HCT116 (cell line): ENCODE measurements around the gene CDH23. TPM values are rescaled to one million over a fixed set of nuclear protein-coding genes. Genes with fewer than 3 reads are reported as not detected.

Source experiments
- ATAC-seq: fragments of 200-7000 bp; cut with Tn5 transposase; 2 replicates; pipeline ENCODE4 v1.9.1; 2020; ENCODE audit warnings: mild to moderate bottlenecking, moderate library complexity
- BruUV-seq: library from RNA; stranded (reverse); fragments of 400-500 nt; replicated peaks from 2 replicates; lab custom pipeline; 2021; lab: Mats Ljungman, UMichigan
- CTCF ChIA-PET: fragments of 300-600 bp; sonication (Branson Sonifier 250); formaldehyde crosslinking; loops from one replicate; lab custom pipeline; 2021; ENCODE audit warnings: antibody characterized with exemption; lab: Charles Lee
- POLR2A ChIA-PET: fragments of 300-600, 350-600 bp; sonication (Branson Sonifier 250); formaldehyde crosslinking; loops from one replicate; lab custom pipeline; 2021; ENCODE audit warnings: antibody characterized with exemption; lab: Charles Lee
- RAD21 ChIA-PET, 2 experiments: fragments of 300-600 bp; sonication (Branson Sonifier 250); formaldehyde crosslinking; loops; one replicate each; lab custom pipeline; 2023; ENCODE audit warnings: low total read pairs in 2 of 2; ENCODE audit not compliant: uncharacterized antibody in 2 of 2, unreplicated experiment in 2 of 2, low non-redundant PET in 1 of 2; lab: Charles Lee
- DNase-seq: peaks from one replicate; pipeline ENCODE4 v3.0.0-alpha.2; 2010; ENCODE audit warnings: low read depth, low spot score
- H2AFZ ChIP-seq: fragments of 200-600 bp; shearing (Covaris generic), sonication (generic); 2 replicates; pipeline ENCODE4 v1.6.1; 2017; ENCODE audit warnings: low read depth, mixed run types, mixed read lengths, antibody characterized with exemption, low read length; ENCODE audit not compliant: poor library complexity, severe bottlenecking
- H3K27ac ChIP-seq: 2 replicates; pipeline ENCODE4 v1.5.1; 2012; ENCODE audit warnings: low read depth, low read length
- H3K27me3 ChIP-seq: fragments of 200-600 bp; sonication (generic); 2 replicates; pipeline ENCODE4 v1.6.1; 2016; ENCODE audit warnings: mixed run types, low read length, mixed read lengths; ENCODE audit not compliant: insufficient read depth
- H3K36me3 ChIP-seq, 2 experiments: fragments of 200-500 bp in 1 of 2; fragments of 200-600 bp in 1 of 2; sonication (Bioruptor generic) in 1 of 2; sonication (generic) in 1 of 2; 2 replicates each; pipeline versions ENCODE4 v1.5.1 to v1.6.1; 2014 to 2016; ENCODE audit warnings: low read length in 2 of 2, inconsistent platforms in 1 of 2, mixed read lengths in 1 of 2, mixed run types in 1 of 2; ENCODE audit not compliant: insufficient read depth in 2 of 2, control insufficient read depth in 1 of 2
- H3K4me1 ChIP-seq, 2 experiments: fragments of 200-600 bp in 1 of 2; sonication (generic) in 1 of 2; 2 replicates each; pipeline versions ENCODE4 v1.5.1 to v1.6.1; 2012 to 2017; ENCODE audit warnings: low read length in 2 of 2, inconsistent platforms in 1 of 2, mild to moderate bottlenecking in 1 of 2, mixed read lengths in 1 of 2, mixed run types in 1 of 2, moderate library complexity in 1 of 2; ENCODE audit not compliant: insufficient read depth in 2 of 2, control insufficient read depth in 1 of 2
- H3K4me2 ChIP-seq: fragments of 200-600 bp; sonication (generic); 2 replicates; pipeline ENCODE4 v1.6.1; 2017; ENCODE audit warnings: mixed run types, low read length, mixed read lengths
- H3K4me3 ChIP-seq, 2 experiments: fragments of 200-600 bp in 1 of 2; sonication (generic) in 1 of 2; replicated peaks in 1 of 2; 2 replicates each; pipeline ENCODE4 v1.5.1; 2011 to 2016; ENCODE audit warnings: low read length in 2 of 2, control low read depth in 1 of 2, low read depth in 1 of 2, mild to moderate bottlenecking in 1 of 2, mixed read lengths in 1 of 2, mixed run types in 1 of 2
- H3K79me2 ChIP-seq: fragments of 200-600 bp; sonication (generic); 2 replicates; pipeline ENCODE4 v1.6.1; 2017; ENCODE audit warnings: mild to moderate bottlenecking, mixed run types, low read length, moderate library complexity, mixed read lengths; ENCODE audit not compliant: insufficient read depth
- H3K9ac ChIP-seq: fragments of 200-600 bp; sonication (generic); 2 replicates; pipeline ENCODE4 v1.6.1; 2016; ENCODE audit warnings: low read length, mixed read lengths
- H3K9me2 ChIP-seq: fragments of 200-600 bp; sonication (generic), shearing (Covaris generic); 2 replicates; pipeline ENCODE4 v1.6.1; 2017; ENCODE audit warnings: mixed run types, mild to moderate bottlenecking, moderate library complexity; ENCODE audit not compliant: insufficient read depth
- H3K9me3 ChIP-seq, 2 experiments: fragments of 200-500 bp in 1 of 2; fragments of 200-600 bp in 1 of 2; sonication (Bioruptor generic) in 1 of 2; sonication (generic) in 1 of 2; 2 replicates each; pipeline ENCODE4 v1.6.1; 2014 to 2017; ENCODE audit warnings: low read length in 2 of 2, mixed read lengths in 2 of 2, inconsistent platforms in 1 of 2, low read depth in 1 of 2, mild to moderate bottlenecking in 1 of 2, mixed run types in 1 of 2, moderate library complexity in 1 of 2; ENCODE audit not compliant: control insufficient read depth in 1 of 2, insufficient read depth in 1 of 2
- H4K20me1 ChIP-seq: fragments of 200-600 bp; sonication (generic), shearing (Covaris generic); 2 replicates; pipeline ENCODE4 v1.6.1; 2017; ENCODE audit warnings: mixed run types, mild to moderate bottlenecking, moderate library complexity; ENCODE audit not compliant: insufficient read depth
- ATF3 ChIP-seq: IDR thresholded peaks from 2 replicates; pipeline ENCODE4 v1.6.1; 2012
- CTCF ChIP-seq, 3 experiments: fragments of 200-600 bp in 1 of 3; sonication (generic) in 1 of 3; IDR thresholded peaks in 2 of 3; conservative IDR thresholded peaks in 1 of 3; 2 replicates each; pipeline ENCODE4 v1.5.1; 2012 to 2017; ENCODE audit warnings: low read depth in 2 of 3, low read length in 2 of 3, antibody characterized with exemption in 1 of 3, borderline replicate concordance in 1 of 3, control low read depth in 1 of 3, mild to moderate bottlenecking in 1 of 3, mixed read lengths in 1 of 3, mixed run types in 1 of 3, moderate library complexity in 1 of 3; ENCODE audit not compliant: insufficient read depth in 1 of 3
- ELF1 ChIP-seq: IDR thresholded peaks from 2 replicates; pipeline ENCODE4 v1.6.1; 2012; ENCODE audit warnings: low read depth, borderline replicate concordance
- EZH2 ChIP-seq: fragments of 200-600 bp; sonication (generic); IDR thresholded peaks from 2 replicates; pipeline ENCODE4 v1.6.1; 2017; ENCODE audit warnings: antibody characterized with exemption, mixed run types
- FOSL1 ChIP-seq: IDR thresholded peaks from 2 replicates; pipeline ENCODE4 v1.6.1; 2012; ENCODE audit warnings: low read depth
- POLR2AphosphoS5 ChIP-seq: IDR thresholded peaks from 2 replicates; pipeline ENCODE4 v1.6.1; 2011; ENCODE audit warnings: mild to moderate bottlenecking, low read depth, low read length, moderate library complexity
- RAD21 ChIP-seq: IDR thresholded peaks from 2 replicates; pipeline ENCODE4 v1.6.1; 2012; ENCODE audit warnings: low read depth, mild to moderate bottlenecking
- REST ChIP-seq: IDR thresholded peaks from 2 replicates; pipeline ENCODE4 v1.6.1; 2012; ENCODE audit warnings: low read depth
- SIN3A ChIP-seq: IDR thresholded peaks from 2 replicates; pipeline ENCODE4 v1.6.1; 2012; ENCODE audit warnings: low read depth
- ZBTB33 ChIP-seq: IDR thresholded peaks from 2 replicates; pipeline ENCODE4 v1.6.1; 2011; ENCODE audit warnings: mild to moderate bottlenecking, low read length, moderate library complexity; ENCODE audit not compliant: insufficient replicate concordance; ENCODE audit errors: extremely low read depth
- ZFX ChIP-seq: fragments of 450-650 bp; IDR thresholded peaks from 2 replicates; pipeline ENCODE4 v1.6.1; 2017
- ZNF274 ChIP-seq: fragments of 200-500 bp; sonication (Bioruptor generic); IDR thresholded peaks from 2 replicates; pipeline ENCODE4 v1.6.1; 2014; ENCODE audit warnings: mild to moderate bottlenecking, low read depth, low read length, inconsistent platforms
- intact Hi-C: fragments of 100-400 bp; cut with micrococcal nuclease; formaldehyde crosslinking; loops from 2 replicates; pipeline ENCODE4 v1.10.0; 2022
- total RNA-seq: library from RNA; stranded (reverse); gene quantifications from one replicate; pipeline ENCODE4 v1.2.1, GENCODE V29; 2021; ENCODE audit not compliant: unreplicated experiment

The CDH23 gene
- total RNA-seq, 1 experiment from 2014 or later, result not detected

- TF ChIP-seq RAD21 (no peak), ATF3 (no peak), ZBTB33 (no peak), ZNF274 (no peak), ZFX (no peak), ELF1 (no peak), EZH2 (no peak), POLR2AphosphoS5 (no peak), SIN3A (no peak), FOSL1 (no peak), REST (no peak), CTCF (IDR thresholded peaks at IDR 0.05 in 2 of 3, conservative IDR thresholded peaks at IDR 0.05 in 1 of 3; ENCODE audit: borderline replicate concordance in 1 of 3, insufficient read depth in 1 of 3, low read depth in 2 of 3, low read length in 2 of 3) (no peak)
- TF ChIP-seq, all 23 proteins: peak for 0
- Histone ChIP-seq H4K20me1 (no peaks in the 10 kb centered on the region), H3K9me2 (no peaks in the 10 kb centered on the region), H3K4me3 (no peak overlapping the region), H2AFZ (no peak overlapping the region), H3K36me3 (no peaks in the 10 kb centered on the region), H3K4me2 (no peak overlapping the region), H3K4me1 (no peaks in the 10 kb centered on the region), H3K27ac (no peak overlapping the region), H3K79me2 (no peaks in the 10 kb centered on the region), H3K9ac (no peak overlapping the region), H3K9me3 (no peaks in the 10 kb centered on the region), H3K27me3 (peaks cover 26% of the 10 kb centered on the region)
- ChIA-PET CTCF (no interaction called here), POLR2A (no interaction called here), RAD21 (no interaction called here)
- ATAC-seq, result no peak
- DNase-seq, result no peak
- intact Hi-C loops, result no loop called here
- BruUV-seq, result no TSS peak
Observed at GRCh38 chr10:71482620-71483019, 85.9 kb downstream of the CDH23 start.
